Uterus (tissue), 4 donors: ENCODE data around the gene UST. TPM values are rescaled to one million over a fixed set of nuclear protein-coding genes. Genes with fewer than 3 reads are reported as not detected.

Experiments used
- DNase-seq, 2 donors: peaks; one replicate each; pipeline ENCODE4 v3.0.0-alpha.2; 2019 to 2020
- H3K27ac ChIP-seq, 2 donors: fragments of 200-600 bp; sonication (generic); 1 replicate in 1 of 2; 2 replicates in 1 of 2; pipeline ENCODE4 v1.5.1; 2016 to 2018
- H3K27me3 ChIP-seq, 2 donors: fragments of 200-600 bp; sonication (generic); one replicate each; pipeline ENCODE4 v1.5.1; 2018 to 2019; ENCODE audit warnings: control low read depth in 1 of 2
- H3K36me3 ChIP-seq, 2 donors: fragments of 200-600 bp; sonication (generic); one replicate each; pipeline ENCODE4 v1.5.1; 2019; ENCODE audit warnings: control low read depth in 1 of 2
- H3K4me1 ChIP-seq, 2 donors: fragments of 200-600 bp; sonication (generic); one replicate each; pipeline ENCODE4 v1.5.1; 2018 to 2019; ENCODE audit warnings: control low read depth in 1 of 2
- H3K4me3 ChIP-seq, 2 donors: fragments of 200-600 bp; sonication (generic); 1 replicate in 1 of 2; 2 replicates in 1 of 2; pipeline ENCODE4 v1.5.1; 2018 to 2019; ENCODE audit warnings: mild to moderate bottlenecking in 1 of 2
- H3K9me3 ChIP-seq, 2 donors: fragments of 200-600 bp; sonication (generic); one replicate each; pipeline ENCODE4 v1.5.1; 2019; ENCODE audit warnings: control low read depth in 1 of 2
- POLR2A ChIP-seq, 2 donors: fragments of 450-650 bp; IDR thresholded peaks; one replicate each; pipeline ENCODE4 v1.6.1; 2016; ENCODE audit warnings: antibody characterized with exemption in 2 of 2, mild to moderate bottlenecking in 1 of 2, moderate library complexity in 1 of 2
- intact Hi-C: fragments of 100-400 bp; cut with DNase I; formaldehyde crosslinking; loops from one replicate; pipeline ENCODE4 v1.15.1; 2023; ENCODE audit warnings: low total_unique reads
- total RNA-seq, 4 donors: library from RNA; depleted of rRNA in 3 of 4; stranded (reverse); fragments of >200 nt in 3 of 4; gene quantifications; one replicate each; pipeline versions ENCODE4 v1.1.0 to v1.2.4, GENCODE V29; 2014 to 2023
- TF ChIP-seq, protein P1 (sequence below), 4 experiments: fragments of 200-600 bp in 2 of 4; fragments of 450-650 bp in 2 of 4; sonication (generic) in 2 of 4; IDR thresholded peaks; one replicate each; pipeline ENCODE4 v1.5.1; 2016 to 2019; ENCODE audit warnings: antibody characterized with exemption in 4 of 4, mild to moderate bottlenecking in 2 of 4, moderate library complexity in 1 of 4
- donor health status: DM: yes; HTN: yes; CAD: no.

Gene UST
- total RNA-seq, 4 donors from 2014 or later: 6.1 to 23.2 (median 17.2) TPM

DNA sequence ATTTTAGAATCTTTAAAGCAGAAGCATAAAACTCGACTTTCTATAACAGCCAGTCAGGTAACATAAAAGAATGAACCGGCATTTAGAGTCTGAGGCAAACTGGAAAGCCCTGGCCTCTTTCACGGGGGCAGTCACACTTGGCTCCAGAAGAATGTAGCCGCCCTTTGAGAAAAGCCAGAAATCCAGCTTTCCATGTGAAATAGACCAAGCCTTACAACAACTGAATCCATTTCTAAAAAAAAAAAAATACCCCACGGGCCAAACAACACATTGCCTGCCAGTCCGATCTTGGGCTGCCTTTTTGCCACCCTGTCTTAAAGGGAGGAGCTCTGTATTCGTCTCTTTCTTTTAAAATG, 317.8 kb downstream of the UST start:
- H3K27ac ChIP-seq: no peak overlapping the region
- H3K4me3 ChIP-seq: no peak overlapping the region
- TF ChIP-seq, protein P1, sequence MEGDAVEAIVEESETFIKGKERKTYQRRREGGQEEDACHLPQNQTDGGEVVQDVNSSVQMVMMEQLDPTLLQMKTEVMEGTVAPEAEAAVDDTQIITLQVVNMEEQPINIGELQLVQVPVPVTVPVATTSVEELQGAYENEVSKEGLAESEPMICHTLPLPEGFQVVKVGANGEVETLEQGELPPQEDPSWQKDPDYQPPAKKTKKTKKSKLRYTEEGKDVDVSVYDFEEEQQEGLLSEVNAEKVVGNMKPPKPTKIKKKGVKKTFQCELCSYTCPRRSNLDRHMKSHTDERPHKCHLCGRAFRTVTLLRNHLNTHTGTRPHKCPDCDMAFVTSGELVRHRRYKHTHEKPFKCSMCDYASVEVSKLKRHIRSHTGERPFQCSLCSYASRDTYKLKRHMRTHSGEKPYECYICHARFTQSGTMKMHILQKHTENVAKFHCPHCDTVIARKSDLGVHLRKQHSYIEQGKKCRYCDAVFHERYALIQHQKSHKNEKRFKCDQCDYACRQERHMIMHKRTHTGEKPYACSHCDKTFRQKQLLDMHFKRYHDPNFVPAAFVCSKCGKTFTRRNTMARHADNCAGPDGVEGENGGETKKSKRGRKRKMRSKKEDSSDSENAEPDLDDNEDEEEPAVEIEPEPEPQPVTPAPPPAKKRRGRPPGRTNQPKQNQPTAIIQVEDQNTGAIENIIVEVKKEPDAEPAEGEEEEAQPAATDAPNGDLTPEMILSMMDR (IDR thresholded peaks at IDR 0.05): no peak
- TF ChIP-seq POLR2A (IDR thresholded peaks at IDR 0.05): no peak
- no peaks in the 10 kb centered on the region for H3K36me3 ChIP-seq
- H3K4me1 ChIP-seq: no peaks in the 10 kb centered on the region
- H3K9me3 ChIP-seq: no peaks in the 10 kb centered on the region
- intact Hi-C loops: no loop called here
- no peak for DNase-seq
- H3K27me3 ChIP-seq: no peaks in the 10 kb centered on the region

DNA sequence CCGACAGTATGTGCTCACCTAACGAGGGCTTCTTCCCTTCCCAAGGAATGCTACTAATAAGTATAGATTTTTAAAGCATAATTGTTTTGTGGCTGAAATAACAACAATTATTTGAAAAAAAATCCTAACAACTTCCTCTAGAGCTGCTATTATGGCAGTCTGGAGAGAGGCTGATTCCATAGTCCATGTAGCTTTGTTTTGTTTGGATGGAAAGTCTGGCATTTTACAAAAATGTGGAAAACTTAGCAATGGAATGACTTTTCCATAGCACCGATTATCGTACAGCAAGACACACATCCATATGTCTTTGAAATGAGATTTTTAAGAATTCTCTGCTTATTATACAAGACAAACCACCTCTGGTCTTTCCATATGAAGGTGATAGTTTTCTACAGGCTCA, 318.3 kb downstream of the UST start:
- intact Hi-C loops: no loop called here
- Histone ChIP-seq H3K9me3 (no peaks in the 10 kb centered on the region), H3K27me3 (no peaks in the 10 kb centered on the region), H3K36me3 (no peaks in the 10 kb centered on the region), H3K4me3 (no peak overlapping the region), H3K27ac (no peak overlapping the region), H3K4me1 (no peaks in the 10 kb centered on the region)
- no peak for DNase-seq
- no peak for TF ChIP-seq POLR2A (IDR thresholded peaks at IDR 0.05)
- TF ChIP-seq, protein P1 (IDR thresholded peaks at IDR 0.05): no peak

DNA sequence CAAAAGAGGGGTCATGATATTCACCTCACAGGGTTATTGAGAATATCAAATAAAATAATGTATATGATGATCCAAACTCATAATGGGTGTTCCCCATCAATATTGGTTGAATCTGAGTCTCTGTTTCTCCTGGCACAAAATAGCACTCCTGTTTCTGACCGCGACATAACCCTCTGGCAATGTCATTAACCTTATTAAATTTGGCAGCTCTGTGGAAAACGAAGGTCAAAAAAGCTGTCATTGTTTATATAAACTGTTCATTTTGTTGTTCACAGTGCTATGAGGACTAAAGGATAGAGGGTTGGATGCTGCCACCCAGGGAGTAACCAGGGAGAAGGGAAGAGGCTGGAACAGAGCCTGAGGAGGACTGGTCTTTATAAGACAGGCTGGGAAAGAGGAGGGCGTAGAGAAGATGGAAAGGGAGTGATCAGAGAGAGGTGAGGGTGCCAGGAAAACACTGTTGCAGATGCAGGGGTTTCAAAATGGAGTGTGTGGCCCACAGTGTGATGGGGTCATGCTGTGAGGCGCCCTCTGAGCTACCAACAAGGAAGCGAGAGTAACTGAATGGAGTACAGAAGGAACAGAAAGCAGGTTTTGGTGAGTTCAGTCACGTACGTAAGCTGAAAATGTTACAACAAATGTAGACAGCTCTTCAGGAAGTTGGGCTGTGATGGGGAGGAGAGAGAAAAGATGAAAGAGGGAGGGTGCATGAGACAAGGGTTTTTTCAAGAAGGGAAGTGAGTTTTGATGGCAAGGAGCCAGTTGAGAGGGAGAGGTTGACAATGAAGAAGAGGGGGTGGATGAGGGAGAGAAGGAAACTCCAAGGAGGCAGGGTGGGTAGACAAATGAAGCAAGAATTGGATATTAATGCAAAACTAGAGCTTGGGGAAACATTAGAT, 319.1 kb downstream of the UST start:
- Histone ChIP-seq H3K4me1 (no peaks in the 10 kb centered on the region), H3K27ac (no peak overlapping the region), H3K36me3 (no peaks in the 10 kb centered on the region), H3K9me3 (no peaks in the 10 kb centered on the region), H3K27me3 (no peaks in the 10 kb centered on the region), H3K4me3 (no peak overlapping the region)
- no peak for TF ChIP-seq POLR2A (IDR thresholded peaks at IDR 0.05)
- TF ChIP-seq, protein P1 (IDR thresholded peaks at IDR 0.05): no peak
- no peak for DNase-seq
- intact Hi-C loops: no loop called here

DNA sequence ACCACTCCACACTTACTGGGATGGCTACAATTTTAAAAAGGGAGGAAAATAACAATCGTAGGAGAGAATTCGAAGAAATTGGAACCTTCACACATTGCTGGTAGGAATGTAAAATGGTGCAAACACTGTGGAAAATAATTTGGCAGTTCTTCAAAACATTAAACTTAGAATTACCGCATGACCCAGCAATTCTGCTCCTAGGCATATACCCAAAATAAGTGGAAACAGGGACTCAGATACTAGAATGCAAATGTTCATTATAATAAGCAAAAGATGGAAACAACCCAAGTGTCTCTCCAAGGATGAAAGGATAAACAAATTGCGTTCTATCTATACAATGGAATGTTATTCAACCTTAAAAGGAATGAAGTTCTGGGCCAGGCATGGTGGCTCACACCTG, 325.2 kb downstream of the UST start:
- DNase-seq: no peak
- Histone ChIP-seq H3K27ac (no peak overlapping the region), H3K4me3 (no peak overlapping the region), H3K9me3 (no peaks in the 10 kb centered on the region), H3K27me3 (no peaks in the 10 kb centered on the region), H3K4me1 (no peaks in the 10 kb centered on the region), H3K36me3 (no peaks in the 10 kb centered on the region)
- intact Hi-C loops: no loop called here
- no peak for TF ChIP-seq POLR2A (IDR thresholded peaks at IDR 0.05)
- TF ChIP-seq, protein P1 (IDR thresholded peaks at IDR 0.05): no peak

DNA sequence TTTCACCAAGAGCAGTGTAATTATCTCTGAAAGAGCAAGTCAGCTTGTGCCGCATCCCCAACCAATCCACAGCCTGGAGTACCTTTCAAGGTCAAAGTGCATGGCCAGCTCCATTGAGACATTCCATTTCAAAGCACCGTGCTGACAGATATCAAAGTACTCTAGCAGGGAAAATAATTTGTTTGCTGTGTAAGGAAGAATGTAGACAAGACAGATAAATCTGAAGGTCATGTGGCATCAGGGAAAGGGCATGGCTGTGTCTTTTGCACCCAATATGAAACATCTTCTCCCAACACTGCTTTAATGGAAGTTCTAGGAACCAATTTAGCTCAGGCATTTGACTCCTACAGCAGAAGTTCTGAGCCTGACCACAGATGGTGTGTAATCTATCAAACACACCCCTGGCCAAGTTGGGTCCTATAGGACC, 328.0 kb downstream of the UST start:
- Histone ChIP-seq H3K4me3 (no peak overlapping the region), H3K4me1 (no peaks in the 10 kb centered on the region), H3K27ac (no peak overlapping the region), H3K36me3 (no peaks in the 10 kb centered on the region), H3K9me3 (no peaks in the 10 kb centered on the region), H3K27me3 (no peaks in the 10 kb centered on the region)
- no peak for DNase-seq
- intact Hi-C loops: no loop called here
- TF ChIP-seq, protein P1 (IDR thresholded peaks at IDR 0.05): no peak
- TF ChIP-seq POLR2A (IDR thresholded peaks at IDR 0.05): no peak
